SK-MEL-5 (cell line): ENCODE data around the gene AGAP1. TPM values are rescaled to one million over a fixed set of nuclear protein-coding genes. Genes with fewer than 3 reads are reported as not detected.

ENCODE experiments used
- DNase-seq: peaks from one replicate; pipeline ENCODE4 v3.0.0-alpha.2; 2016; ENCODE audit warnings: low read depth, low spot score
- in situ Hi-C: cut with HindIII; loops from 2 replicates; pipeline ENCODE4 v1.10.0; 2016; ENCODE audit warnings: low sequenced_read_pairs, high pct_unique_total_duplicates, low pct_unique_long_range_greater_than_20kb
- total RNA-seq: library from RNA; depleted of rRNA; stranded (reverse); fragments of >200 nt; shearing (Covaris generic); gene quantifications from 2 replicates; pipeline ENCODE4 v1.2.3, GENCODE V29; 2014

AGAP1 gene
- total RNA-seq, 1 experiment from 2014 or later: 16.4 TPM

DNA sequence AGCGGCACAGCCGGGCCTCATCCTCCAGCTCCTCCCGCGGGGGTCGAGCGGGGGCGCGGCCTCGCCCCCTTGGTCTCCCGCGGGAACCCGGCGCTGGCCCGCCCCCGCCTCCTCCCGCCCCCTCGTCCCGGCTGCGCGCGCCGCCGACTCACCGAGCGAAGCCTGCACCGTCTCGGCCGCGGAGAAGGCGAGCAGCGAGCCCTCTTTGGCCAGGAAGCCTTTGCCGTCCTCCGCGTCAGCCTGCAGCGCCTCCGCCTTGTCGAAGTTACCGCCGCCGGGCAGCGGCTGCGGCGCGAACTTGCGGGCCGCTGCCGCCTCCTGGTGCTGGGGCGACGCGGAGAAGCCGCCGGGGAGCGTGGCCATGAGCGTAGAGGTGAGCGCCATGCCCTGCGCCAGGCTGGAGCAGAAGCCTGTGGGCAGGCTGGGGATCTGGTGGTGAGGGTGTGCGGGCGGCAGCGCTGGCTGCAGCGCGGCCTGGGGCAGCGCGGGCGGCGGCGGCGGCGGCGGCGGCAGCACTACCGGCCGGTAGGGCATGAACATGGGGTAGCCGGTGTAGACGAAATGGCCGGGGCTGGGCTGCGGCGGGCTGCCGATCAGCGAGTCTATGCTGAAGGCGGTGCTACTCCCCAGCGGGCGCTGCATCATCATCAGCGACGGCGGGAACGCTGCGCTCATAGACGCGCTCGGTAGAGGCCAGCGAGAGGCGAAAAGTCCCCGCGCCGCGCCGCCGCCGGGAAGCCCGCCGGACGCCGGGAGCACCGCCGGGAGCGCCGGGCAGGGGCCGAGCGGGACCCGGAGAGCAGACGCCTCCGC is 673.7 kb downstream of the AGAP1 start:
- in situ Hi-C loops: no loop called here
- DNase-seq: peak; percentile 49

GRCh38 chr2:236168110-236169080 is 674.6 kb downstream of the AGAP1 start, which contains the start of gene GBX2:
TSS of gene GBX2 (minus strand) at chr2:236168386. CDS start at chr2:236167971, 415 bp downstream.
- peak; percentile 63 for DNase-seq
- in situ Hi-C loops: no loop called here

DNA sequence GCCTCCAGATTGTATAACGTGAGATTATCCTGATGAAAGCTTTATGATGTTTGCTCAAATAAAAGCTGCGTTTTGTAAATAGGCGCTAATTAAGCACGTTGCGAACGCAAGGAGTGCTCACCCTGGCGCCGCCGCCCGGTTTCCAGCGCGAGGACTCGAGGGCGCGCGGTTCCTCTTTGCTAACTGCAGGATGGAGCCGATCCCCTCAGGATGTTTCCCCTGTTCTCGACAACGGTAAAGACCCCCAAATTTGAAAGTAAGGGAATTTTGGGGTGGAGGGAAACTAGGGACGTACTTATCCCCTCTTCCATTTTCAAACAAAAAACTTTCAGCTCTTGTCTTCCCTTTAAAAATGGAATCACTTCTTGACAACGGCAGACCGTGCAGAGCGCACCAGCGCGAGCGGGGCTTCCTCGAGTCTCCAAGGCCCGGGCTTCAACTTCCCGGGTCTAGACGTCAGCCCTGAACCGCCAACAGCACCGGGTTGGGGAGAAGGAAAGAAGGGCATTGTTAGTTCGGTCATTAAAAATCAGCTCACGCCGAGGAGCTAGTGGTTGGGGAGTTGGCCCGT is 675.4 kb downstream of the AGAP1 start:
- in situ Hi-C loops: no loop called here
- DNase-seq: no peak

- DNase-seq: no peak
- in situ Hi-C loops: no loop called here
Measured at GRCh38 chr2:236169741-236170589, 676.1 kb downstream of the AGAP1 start.

- in situ Hi-C loops: no loop called here
- DNase-seq: no peak
Measured at GRCh38 chr2:236170590-236171165, 676.8 kb downstream of the AGAP1 start.

DNA sequence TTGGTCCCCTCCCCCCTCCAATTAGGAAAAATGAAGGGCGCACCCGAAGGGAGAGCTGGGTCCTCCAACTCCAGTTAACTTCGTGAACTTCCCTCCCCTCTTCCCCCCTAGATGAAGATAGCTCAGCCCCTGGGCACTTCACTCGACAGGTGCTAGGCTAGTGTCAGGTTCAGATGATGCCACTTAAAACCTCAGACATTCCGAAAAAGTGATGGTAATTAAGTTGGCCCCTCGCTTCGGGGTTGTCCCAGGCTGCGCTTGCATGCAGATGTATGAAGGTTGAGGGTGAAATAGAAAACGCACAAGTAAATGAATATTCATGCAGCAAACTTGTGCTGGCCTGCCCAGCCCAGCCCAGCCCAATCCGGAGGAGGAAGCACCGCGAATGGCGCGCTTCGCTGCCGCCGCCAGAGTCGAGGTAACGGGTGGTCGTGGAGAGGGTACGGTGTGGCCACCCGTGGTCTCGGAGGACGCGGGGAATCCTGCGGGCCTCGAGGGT is 677.4 kb downstream of the AGAP1 start:
- no peak for DNase-seq
- in situ Hi-C loops: no loop called here

GRCh38 chr2:236171680-236172254 is 677.9 kb downstream of the AGAP1 start:
- in situ Hi-C loops: no loop called here
- DNase-seq: no peak

DNA sequence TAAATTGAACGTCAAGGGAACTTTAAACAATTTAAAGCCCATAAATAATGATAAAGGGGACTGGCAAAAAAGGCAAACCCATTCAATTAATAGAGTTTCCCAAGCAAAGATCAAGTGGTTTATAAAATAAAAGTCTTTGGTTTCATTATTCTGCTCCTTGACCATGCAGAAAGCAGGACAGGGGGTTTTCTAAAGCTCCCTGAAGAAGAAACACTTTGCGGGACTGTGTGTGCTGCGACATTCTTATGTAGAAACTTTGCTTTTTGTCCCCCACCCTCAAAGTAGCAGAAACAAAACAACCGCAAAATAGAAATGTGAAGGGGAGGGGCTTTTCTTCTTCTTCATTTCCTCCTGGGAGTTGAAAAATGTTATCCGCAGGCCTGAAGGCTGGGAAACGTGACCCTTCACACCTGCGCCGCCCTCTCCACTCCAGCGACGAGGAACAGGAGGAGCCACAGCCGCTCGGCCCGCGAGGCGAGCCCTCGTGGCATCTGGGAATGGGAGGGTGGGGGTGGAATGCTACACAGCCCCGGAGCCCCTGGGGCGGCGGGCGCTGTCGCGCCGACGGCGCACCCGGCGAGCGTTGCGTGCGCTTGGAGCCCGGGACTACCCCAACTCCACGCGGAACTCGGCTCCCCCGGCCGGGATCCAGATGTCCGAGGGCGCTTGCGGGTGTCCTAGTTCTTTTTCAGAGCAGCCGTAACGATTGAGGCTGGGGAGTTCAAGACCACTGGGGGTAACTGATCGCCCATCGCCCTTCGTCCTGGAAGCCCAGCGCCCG is 678.6 kb downstream of the AGAP1 start:
- in situ Hi-C loops: no loop called here
- no peak for DNase-seq

- in situ Hi-C loops: no loop called here
- DNase-seq: no peak
Measured at GRCh38 chr2:236173036-236173728, 679.3 kb downstream of the AGAP1 start.

- DNase-seq: no peak
- in situ Hi-C loops: no loop called here
Measured at GRCh38 chr2:236173729-236174607, 680.1 kb downstream of the AGAP1 start.

DNA sequence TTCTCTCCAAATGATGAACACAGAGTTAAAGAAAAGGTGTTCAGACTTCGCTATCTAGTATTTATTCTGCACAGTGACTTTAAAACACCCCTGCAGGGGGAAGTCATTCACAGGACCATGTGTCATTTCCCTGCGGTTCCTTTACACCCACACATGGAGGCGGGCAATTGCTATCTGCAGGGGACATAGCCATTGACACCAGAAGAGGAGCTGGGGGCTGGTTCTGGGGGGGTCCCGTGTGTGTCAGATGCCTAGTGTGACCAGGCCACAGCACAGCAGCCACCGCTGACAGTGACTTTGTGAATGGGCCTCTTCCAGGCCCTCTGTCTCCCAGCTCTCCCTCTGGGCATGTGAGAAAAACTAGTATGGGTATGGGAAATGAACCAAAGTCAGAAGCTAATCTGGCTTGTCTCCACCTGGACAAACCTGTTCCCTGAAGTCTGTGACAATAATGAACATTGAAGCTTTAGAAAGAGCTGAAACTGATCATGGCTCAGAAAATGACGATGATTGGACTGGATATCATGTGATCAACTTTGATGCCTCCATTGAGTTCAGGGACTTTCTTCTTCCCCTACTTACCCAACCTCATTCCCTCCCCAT is 681.8 kb downstream of the AGAP1 start:
- peak; percentile 38 for DNase-seq
- in situ Hi-C loops: no loop called here

GRCh38 chr2:236176417-236176816 is 682.6 kb downstream of the AGAP1 start:
- in situ Hi-C loops: no loop called here
- DNase-seq: peak; percentile 52

- in situ Hi-C loops: no loop called here
Measured at GRCh38 chr2:236176951-236177350, 683.1 kb downstream of the AGAP1 start.

GRCh38 chr2:236177604-236177966 is 683.7 kb downstream of the AGAP1 start:
- DNase-seq: no peak
- in situ Hi-C loops: no loop called here

More at GRCh38 chr2:236176951-236177350, 683.1 kb downstream of the AGAP1 start:
- no peak for DNase-seq
